HG03342 (cell line): Measurements from ENCODE around the gene SP3.

ENCODE experiments used
- ATAC-seq: cut with Tn5 transposase; IDR thresholded peaks from one replicate; pipeline ENCODE4 v1.9.1; 2021; ENCODE audit warnings: mild to moderate bottlenecking, moderate library complexity; ENCODE audit not compliant: unreplicated experiment

Gene SP3

DNA sequence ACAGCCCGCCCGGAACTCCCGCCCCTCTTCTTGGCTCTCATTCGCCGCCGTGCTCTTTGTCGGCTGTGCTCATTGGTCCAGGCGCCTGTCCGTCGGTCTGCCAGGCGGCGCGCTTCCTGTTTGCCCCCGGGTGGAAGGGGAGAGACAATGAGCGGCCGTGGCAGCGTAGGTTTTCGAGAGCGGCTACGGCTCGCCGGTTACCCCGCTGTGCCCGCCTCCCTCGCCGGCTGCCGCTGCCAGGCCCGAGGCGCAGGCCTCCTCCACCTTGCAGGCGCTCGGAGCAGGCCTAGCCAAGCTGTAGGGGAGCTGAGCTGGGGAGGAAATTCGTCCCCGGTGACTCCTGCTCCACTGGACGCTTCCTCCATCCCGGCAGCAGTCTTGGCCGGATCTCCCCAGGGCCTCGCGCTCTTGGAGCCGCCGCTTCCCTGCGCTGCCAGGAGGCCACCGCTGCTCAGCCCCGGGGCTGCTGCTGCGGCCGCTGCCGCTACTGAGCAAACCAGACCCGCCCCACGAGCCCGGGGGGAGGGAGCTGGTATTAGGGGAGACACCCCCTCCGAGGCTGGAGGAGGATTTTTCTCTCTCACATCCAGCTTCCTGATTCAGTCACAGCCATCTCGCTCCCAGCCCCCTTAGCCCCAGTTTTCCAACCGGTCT lies at the start of gene SP3:
Gene SP3 (minus strand): TSS at position 2 of the 654 bp plus-strand sequence. CDS start 202 bp downstream, outside the sequence.
- peak; percentile 66 for ATAC-seq

DNA sequence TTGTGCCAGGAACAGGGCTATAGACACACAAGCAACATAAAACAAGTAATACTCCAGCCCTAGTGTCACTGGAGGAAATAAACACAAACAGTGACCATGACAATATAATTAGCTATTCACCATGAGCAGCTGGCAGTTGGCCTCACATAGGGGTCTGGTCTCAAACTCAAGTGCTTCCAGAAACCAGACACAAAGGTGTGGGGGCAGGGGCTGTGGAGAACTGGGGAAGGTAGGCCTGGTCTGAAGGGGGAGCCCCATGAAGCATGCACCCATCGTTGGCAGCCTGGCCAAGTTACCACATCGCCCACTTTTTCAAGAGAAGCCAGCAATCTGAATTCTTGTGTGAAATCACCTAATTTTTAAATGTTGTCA lies 49.5 kb upstream of the SP3 start:
- no peak for ATAC-seq

DNA sequence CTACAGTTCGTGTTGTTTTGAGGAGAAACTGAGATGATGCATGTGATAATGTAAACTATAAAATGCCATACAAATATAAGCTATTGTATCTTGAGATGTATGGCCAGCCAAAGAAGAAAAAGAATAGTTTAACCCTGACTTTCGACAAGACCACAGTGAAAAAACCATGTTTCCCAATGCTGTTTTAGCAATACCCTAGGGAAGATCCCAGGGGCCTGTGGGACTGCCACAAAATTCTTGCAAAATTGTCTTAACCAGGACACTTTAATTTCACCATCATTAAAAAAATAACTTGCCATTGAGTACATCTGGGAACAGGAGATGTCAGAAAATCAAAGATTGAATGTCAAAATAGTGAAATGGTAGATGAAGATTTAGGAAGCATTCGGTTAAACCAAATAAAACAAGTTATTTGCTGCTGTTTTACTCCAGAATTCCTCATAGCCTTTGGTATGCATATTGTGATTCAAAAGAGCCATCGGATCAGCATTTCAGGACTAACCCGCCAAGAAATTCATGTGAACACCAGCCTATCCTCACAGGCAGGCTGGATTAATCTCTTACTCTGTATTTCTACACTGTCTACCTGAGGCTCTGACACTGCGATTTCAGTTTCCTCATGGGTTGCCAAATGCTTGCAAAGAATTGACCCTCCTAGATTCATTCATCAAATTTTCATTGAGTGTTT lies 49.0 kb upstream of the SP3 start:
- no peak for ATAC-seq

DNA sequence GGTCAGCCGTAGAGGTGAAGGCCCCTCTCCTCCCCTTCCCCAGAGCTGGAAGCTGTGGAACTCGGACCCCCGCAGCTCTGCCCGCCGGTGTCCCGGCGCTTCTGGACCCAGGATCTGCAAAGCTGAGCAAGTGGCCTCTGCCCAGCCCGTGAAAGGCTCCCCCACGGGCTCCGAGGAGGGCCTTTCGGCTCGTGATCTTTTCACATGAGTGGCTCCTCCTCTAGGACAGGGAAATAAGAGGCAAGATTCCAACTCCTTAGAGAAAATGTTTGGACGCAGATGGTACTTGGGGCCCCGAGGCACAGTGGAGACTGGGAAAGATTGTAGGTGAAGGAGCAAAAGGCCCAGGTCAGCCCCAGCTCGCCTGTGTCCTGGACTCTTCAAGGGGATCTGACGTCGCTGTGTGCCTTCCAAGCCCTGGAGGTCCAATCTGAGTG lies 48.2 kb upstream of the SP3 start:
- no peak for ATAC-seq

DNA sequence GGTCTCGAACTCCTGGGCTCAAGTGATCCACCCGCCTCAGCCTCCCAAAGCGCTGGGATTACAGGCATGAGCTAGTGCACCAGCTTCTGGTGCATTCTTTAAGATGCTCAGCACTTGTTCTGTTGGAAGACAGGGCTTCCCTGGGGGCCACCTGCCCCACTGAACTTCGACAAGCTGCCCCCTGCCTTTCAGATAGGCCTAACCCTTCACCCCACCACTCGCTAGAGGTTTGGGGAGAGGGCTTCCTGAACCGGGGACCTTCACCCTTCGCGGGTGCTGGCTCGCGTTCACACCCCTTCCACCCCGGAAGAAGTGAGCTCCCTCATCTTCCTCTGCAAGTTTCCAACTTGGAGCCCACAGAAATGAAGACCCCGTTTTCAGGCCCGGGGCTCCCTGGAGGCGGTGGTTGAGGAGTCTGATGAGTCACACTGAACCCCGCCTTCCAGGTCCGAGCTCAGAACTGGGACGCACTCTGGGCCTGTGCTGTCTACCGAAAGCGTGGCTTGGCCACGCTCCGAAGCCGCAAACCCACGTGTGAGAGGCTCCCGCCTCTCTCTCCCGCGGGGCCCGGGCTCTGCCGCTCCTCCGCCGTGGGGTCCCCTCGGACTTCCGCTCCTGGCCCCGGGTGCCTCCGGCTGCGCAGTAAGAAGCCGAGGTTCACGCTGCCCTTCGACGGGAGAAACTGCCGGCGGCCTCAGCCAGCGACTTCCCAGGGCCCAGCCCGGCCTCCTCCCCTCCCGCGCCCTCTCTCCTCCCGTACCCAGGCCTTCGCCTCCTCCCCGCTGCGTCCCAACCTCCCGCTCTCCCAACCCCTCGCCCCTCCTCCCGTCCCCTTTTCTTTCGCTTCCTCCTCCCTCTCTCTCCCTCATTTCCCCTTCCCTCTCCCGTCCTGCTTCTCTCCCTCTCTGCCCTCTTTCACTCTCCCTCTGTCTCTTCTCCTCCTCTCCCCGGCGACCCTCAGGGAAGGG lies 47.5 kb upstream of the SP3 start:
- peak; percentile 54 for ATAC-seq

DNA sequence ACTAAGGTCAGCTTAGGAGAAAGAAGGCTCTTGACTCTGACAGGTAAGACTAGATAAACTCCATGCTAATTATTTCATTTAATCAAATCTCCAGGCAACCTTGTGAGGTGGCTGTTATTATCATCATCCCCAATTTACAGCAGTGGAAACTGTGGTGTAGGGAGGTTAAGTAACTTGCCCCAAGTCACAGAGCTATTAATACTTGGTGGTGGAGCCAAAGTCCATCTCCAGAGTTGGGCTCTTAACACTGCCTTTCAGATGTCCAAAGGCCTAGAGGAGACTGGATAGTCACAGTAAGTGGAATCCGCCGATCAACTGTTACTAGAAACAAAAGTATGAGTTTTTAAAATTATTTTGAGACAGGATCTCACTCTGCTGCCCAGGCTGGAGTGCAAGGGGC lies 46.6 kb upstream of the SP3 start:
- ATAC-seq, result no peak

DNA sequence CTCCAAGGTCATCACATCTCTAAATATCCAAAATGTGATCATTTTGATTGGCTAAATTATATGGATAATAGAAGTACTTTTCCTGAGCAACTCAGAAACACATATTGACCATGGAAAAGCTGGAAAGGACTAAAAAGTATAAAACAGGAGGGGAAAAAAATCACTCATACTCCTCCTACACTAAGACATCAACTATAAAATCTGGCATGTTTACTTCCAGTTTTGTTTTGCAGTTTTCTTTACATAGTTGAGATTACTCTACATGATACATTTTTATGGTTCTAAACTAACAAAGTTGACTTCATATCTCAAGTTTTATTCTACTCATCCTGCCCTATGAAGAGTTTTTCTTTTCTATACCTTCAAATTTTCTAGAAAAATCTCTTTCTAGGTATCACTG lies 46.0 kb upstream of the SP3 start:
- no peak for ATAC-seq

DNA sequence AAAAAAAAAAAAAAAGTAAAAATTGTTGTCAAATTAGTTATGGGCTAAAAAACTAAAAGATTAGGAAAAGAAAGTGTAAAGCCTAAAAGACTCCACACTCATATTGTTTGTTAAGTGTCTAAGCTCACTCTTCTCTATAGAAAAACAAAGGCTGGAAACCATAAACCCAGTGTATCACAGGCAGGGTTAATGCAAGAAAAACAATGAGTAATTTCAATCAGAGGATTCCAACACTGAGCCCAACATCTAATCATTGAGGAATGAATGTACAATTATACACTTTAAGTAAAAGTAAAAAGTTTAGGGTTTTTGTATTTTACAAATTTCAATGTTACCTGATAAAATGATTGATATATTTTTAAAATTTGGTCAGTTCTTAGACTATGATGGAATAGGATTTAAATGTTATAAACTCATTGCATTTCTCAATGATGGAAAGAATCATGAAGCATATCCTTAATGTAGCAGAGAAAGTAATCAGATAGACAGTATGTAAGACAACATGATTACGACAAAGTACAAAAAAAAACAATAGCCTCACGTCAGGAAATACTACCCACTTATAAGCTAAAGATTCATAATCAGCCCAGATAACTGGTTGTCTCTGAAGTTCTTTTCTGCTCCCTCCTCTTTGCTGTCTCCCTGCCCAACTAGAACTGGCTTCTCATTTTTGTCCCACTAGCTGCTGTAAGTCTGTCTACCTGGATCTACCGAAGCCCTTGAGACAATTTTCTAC lies 44.5 kb upstream of the SP3 start:
- ATAC-seq, result no peak

DNA sequence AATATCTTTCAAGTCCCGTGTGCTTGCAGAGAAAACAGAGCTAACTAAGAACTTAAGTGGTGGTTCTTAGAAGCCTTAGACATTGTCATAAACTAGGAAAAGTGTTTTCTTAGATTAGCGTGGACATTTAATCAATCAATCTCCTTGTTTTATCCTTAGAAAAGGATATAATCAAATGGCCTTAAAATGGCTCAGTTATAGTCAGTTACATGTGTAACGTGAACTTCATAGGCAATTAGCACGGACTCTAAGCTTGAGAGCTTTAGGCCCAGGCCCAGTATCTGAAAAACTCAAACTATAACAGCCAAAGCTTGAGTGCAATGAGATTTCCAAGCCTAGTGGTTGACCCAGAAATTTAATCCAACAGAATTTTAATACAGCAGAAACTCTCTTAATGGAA lies 43.5 kb upstream of the SP3 start:
- ATAC-seq, result no peak

DNA sequence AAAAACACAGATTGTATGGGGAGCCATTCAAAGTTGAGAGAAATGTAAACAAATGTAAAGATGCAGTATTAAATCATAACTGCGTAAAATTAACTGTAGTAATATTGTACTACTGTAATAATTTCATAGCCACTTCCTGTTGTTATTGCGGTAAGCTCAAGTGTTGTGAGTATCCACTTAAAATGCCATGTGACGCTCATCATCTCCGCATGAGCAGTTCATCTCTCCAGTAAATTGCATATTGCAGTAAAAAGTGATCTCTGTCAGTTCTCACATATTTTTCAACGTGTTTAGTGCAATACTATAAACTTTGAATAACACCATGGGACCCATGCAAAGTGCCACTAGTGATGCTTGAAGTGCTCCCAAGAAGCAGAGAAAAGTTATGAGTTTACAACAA lies 41.8 kb upstream of the SP3 start:
- no peak for ATAC-seq

DNA sequence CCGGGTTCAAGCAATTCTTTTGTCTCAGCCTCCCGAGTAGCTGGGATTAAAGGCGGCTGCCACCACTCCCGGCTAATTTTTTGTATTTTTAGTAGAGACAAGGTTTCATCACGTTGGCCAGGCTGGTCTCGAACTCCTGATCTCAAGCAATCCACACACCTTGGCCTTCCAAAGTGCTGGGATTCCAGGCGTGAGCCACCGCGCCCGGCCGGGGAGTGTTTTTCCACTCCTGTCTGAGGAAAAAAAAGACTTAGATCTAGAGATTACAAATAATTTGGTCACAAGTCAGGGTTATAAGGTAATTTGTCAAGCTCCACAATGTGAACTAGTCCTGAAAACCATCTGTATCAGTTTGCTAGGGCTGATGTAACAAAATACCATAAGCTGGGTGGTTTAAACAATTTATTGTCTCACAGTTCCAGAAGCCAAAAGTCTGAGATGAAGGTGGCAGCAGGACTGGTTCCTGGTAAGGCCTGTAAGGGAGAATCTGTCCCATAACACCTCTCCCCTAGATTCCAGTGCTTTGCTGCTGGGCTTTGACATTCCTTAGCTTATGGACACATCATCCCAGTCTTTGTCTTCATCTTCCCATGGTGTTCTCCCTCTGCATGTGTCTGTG lies 40.7 kb upstream of the SP3 start:
- no peak for ATAC-seq

DNA sequence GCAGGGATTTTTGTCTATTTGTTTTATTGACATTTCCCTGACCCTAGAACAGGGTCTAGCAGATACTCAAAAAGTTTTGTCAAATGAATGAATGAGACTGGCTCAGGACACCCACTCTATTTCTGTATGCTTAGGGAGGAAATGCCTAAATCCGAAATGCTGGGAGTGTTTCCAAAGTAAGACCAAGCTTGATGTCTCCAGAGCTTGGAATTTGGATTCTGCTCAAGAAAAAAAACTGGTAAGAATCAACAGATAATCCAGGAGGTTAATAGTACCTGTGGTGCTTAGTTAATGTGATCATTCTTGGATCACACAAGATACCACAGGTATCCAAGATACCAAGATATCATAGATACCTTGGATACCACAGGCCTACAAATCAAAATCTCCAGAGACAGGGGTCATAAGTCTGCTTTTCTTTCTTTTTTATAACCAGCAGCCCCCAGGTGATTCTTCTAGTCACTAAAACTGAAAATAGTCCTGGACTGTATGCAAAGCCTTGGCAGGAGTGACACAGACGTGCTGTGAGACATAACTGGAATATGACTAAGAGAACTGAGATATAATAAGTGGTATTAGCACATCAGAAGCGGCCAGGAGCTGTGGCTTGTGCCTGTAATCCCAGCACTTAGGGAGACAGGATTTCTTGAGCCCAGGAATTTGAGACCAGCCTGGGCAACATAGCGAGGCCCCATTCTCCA lies 39.9 kb upstream of the SP3 start:
- peak; percentile 82 for ATAC-seq

DNA sequence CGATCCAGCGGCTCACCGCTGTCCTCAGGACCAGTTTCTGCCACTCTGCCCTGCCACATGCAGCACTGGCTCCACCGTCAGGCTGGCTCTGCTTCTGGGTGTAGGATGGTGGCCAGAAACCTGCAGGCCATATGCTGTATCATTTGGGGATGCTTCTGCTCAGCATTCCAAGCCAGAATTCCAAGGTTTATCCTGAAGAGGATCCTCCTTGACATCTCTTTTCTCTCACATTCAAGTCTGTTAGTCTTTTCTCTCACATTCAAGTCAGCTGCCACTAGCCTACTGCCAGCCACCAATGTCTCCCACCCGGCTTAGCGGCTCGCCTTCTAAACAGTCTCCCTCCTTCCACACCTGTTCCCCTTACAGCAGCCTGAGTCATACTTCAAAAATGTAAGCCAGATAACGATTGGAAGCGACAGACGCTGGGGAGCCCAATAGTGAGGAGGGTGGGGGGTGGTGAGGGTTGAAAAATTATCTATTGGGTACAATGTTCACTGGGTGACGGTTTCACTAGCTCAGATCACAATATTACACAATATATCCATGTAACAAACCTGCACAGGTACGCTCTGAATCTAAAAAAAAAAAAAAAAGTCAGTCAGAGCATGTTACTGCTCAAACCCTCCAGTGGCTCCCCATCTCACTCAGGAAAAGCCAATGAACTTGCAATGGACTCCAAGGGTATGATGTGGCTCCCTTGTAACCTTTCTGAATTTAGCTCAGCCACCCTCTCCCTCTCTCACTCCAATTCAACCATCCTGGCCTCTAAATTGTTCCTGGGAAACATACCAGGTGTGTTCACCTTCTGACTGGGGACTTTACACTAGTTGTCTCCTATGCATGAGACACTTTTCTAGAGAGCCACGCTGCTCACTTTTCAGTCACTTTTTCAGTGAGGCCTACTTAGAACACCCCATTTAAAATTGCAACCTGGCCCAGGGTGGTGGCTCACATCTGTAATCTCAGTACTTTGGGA lies 38.8 kb upstream of the SP3 start:
- ATAC-seq, result no peak

DNA sequence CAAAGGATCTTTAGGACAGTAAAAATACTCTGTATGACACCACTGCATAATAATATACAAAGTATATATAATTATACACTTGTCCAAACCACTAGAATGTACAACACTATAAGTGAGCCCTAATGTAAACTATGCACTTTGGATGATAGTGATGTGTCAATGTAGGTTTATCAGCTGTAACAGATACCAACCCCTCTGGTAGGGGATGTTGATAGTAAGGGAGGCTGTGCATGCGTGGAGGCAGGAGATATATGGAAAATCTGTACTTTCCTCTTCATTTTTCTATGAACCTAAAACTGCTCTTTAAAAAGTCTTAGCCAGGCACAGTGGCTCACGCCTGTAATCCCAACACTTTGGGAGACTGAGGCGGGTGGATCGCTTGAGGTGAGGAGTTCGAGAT lies 37.5 kb upstream of the SP3 start:
- no peak for ATAC-seq

DNA sequence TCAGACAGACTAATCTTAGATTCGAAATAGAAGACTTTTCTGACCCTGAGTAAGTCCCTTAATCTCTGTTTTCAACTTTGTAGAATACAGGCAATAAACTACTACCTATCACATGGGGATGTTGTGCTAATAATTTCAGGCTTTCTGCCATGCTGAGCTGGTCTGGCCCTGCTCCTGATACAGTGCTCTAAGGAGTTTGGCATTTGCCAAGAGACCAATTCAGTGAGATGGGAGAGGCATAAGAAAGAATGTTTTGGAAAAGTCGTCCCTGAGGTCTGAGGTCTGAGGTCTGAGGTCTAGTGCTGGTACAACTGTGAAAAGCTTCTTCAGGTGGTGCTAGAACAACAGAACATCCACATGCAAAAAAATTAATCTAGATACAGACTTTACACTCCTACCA lies 35.9 kb upstream of the SP3 start:
- ATAC-seq, result no peak

DNA sequence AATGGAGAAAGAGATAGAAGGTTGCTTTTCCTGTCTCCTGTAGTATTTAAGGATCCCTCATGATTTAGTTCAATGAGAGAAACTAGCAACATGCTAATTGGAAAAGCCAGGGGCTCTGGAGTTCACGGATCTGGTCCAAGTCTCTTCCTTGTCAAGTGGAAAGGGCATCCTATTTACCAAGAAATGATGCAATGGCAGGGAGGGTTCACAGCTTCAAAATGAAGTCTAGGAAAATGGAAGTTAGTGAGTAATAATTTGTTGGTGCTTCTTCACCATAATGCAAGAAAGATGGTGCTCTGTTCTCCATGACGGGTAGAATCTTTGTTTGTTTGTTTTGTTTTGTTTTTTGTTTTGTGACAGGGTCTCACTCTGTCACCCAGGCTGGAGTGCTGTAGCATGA lies 34.6 kb upstream of the SP3 start:
- ATAC-seq, result no peak

DNA sequence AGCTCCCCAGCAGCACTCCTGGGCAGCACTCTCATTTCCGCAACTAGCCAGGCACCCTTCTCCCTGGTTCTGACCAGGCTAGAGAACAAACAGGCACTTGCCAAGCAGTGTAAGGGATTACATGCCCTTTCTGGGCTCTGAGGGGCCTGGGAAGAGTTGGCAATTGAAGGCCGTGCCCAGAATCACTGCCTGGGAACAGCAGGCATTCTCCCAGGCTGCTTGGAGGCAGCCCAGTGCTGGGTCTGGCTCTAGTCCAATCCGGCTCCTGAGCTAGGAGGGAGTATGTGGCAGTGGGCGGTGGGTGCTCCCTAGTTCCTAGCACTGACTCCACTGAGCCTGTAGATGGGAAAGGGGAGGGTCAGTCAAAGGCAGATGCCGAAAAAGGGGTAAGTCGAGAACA lies 34.1 kb upstream of the SP3 start:
- ATAC-seq, result no peak

DNA sequence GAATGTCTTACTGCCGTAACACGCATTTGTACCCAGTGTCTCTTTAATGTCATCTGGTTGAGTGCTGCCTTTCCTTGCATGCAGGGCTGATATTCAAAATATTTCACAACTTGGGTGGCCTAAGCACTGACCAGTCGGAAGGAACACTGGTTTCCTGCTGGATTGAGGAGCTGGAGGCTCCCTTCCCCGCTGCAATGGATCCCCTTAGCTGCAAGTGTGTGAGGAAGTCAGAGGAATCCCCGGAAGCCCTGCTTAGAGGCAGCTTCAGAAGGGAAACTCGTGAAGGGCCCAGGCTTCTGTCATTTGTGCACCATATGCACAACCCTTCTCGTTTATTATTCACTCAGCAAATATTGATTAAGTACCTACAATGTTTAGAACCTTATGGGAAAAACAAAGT lies 33.2 kb upstream of the SP3 start:
- ATAC-seq, result no peak

DNA sequence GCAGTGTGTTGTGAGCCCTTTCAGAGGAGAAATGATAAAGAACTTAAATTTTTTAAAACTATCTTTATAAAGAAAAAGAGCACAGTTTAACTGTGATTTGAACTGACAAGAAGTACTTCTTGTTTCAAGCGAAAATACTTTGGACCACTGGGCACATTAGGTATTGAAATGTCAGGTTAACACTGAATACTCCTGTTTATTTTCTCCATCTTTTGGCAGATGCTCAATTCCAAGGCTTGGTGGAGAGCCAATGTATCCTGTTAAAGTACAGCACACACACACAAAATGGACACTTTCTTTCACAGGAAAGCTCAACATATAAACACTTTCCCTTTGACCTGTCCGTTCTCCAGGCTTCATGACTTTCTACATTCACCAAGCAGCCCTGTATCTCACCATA lies 32.6 kb upstream of the SP3 start:
- ATAC-seq, result no peak
